ENCODE measurements around the gene INTS11. TPM values are rescaled to one million over a fixed set of nuclear protein-coding genes. Genes with fewer than 3 reads are reported as not detected.

The INTS11 gene
- total and polyA plus RNA-seq, 12 donors, result 53.0 to 601 (median 88.8) TPM

DNA sequence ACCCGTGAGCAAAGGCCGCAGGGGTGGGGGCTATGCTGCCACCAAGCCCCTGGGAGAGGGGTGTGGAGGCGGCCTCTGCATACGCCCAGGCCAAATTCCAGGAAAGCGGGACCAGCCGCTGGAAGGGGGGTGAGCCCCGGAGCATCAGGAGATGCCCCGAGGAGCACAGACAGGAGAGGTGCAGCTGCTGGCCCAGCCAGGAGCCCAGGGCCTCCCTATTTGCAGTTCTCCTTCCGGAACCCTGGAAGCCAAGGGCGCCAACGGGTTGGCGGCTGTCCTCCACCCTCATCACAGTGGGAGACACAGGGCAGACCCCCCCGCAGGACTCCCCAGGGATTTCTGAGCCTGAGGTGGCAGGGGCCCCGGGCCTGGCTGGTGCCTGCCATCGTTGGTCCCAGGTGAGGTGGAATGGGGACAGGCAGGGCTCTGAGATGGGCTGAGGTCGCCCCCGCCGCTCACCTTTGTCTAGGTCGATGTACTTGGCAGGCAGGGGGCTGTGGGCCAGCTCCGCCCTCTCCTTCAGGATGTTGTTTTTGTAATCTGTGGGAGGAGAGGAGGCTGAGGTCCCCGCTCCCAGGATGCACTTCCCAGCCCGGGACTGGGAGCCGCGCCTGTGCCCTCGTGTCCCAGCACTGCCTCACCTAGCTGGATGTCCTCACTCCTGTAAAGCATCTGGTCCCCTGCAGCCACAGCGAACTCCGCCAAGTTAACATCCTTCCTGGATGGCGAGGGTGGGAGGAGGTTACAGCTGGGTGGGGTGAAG lies 29.1 kb upstream of the INTS11 start:
- no peaks in the 10 kb centered on the region for H3K9me3 ChIP-seq (replicated peaks in 1 of 3)
- no peak for DNase-seq
- TF ChIP-seq POLR2A (IDR thresholded peaks at IDR 0.05), result no peak
- TF ChIP-seq, protein P1, sequence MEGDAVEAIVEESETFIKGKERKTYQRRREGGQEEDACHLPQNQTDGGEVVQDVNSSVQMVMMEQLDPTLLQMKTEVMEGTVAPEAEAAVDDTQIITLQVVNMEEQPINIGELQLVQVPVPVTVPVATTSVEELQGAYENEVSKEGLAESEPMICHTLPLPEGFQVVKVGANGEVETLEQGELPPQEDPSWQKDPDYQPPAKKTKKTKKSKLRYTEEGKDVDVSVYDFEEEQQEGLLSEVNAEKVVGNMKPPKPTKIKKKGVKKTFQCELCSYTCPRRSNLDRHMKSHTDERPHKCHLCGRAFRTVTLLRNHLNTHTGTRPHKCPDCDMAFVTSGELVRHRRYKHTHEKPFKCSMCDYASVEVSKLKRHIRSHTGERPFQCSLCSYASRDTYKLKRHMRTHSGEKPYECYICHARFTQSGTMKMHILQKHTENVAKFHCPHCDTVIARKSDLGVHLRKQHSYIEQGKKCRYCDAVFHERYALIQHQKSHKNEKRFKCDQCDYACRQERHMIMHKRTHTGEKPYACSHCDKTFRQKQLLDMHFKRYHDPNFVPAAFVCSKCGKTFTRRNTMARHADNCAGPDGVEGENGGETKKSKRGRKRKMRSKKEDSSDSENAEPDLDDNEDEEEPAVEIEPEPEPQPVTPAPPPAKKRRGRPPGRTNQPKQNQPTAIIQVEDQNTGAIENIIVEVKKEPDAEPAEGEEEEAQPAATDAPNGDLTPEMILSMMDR (IDR thresholded peaks at IDR 0.05), result no peak
- 23 to 39% (median 32%) methylated on average over 12 to 28 of the region's 28 CpGs for WGBS, 4 donors
- H3K4me1 ChIP-seq (replicated peaks in 1 of 2), result peaks cover 4 to 5% of the 10 kb centered on the region in 2 donors
- intact Hi-C loops (cut with DNase I), result no loop called here
- H3K36me3 ChIP-seq (replicated peaks in 1 of 2), result no peaks in the 10 kb centered on the region
- peak overlapping the region in 1 of 5 donors; percentile 45 for H3K27ac ChIP-seq
- no peak overlapping the region for H3K4me3 ChIP-seq
- peaks cover 20% of the 10 kb centered on the region for H3K27me3 ChIP-seq

DNA sequence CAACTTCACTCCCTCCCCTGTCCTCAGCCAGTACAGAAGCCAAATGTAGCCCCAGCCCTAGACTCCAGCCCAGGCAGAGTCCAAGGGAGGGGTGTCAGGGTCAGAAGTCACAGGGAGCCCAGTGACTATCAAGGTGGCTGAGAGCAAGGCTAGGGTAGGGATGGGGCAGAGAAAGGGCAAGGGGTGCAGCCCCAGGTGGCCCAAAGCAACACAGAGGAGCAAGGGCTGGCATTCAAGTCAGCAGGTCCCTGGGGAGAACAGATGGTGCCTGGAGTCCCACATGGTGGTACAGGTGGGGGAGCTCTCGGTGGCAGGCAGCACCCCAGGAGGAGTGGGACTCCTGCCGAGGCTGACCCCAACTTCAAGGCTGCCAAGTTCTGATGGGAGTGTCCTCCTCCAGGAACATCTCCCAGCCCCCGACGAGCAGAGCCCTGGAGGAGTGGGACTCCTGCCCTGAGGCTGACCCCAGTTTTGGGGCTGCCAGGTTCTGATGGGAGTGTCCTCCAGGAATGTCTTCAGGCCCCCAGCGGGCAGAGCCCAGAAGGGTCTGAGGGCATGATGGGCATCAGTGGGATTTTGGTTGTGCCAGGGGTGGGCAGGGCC lies 28.4 kb upstream of the INTS11 start:
- intact Hi-C loops (cut with DNase I), result no loop called here
- Histone ChIP-seq H3K36me3 (replicated peaks in 1 of 2) (no peaks in the 10 kb centered on the region), H3K27ac (peak overlapping the region in 1 of 5 donors; percentile 45), H3K4me1 (replicated peaks in 1 of 2) (peaks cover 8 to 10% of the 10 kb centered on the region in 2 donors), H3K27me3 (peaks cover 20% of the 10 kb centered on the region), H3K4me3 (no peak overlapping the region), H3K9me3 (replicated peaks in 1 of 3) (no peaks in the 10 kb centered on the region)
- 26 to 31% (median 30%) methylated on average over 3 to 5 of the region's 5 CpGs; no CpG with 5 or more reads in 1 of the 4 donors for WGBS, 4 donors
- no peak for DNase-seq
- TF ChIP-seq, protein P1 (IDR thresholded peaks at IDR 0.05), result no peak
- TF ChIP-seq POLR2A (IDR thresholded peaks at IDR 0.05), result no peak

DNA sequence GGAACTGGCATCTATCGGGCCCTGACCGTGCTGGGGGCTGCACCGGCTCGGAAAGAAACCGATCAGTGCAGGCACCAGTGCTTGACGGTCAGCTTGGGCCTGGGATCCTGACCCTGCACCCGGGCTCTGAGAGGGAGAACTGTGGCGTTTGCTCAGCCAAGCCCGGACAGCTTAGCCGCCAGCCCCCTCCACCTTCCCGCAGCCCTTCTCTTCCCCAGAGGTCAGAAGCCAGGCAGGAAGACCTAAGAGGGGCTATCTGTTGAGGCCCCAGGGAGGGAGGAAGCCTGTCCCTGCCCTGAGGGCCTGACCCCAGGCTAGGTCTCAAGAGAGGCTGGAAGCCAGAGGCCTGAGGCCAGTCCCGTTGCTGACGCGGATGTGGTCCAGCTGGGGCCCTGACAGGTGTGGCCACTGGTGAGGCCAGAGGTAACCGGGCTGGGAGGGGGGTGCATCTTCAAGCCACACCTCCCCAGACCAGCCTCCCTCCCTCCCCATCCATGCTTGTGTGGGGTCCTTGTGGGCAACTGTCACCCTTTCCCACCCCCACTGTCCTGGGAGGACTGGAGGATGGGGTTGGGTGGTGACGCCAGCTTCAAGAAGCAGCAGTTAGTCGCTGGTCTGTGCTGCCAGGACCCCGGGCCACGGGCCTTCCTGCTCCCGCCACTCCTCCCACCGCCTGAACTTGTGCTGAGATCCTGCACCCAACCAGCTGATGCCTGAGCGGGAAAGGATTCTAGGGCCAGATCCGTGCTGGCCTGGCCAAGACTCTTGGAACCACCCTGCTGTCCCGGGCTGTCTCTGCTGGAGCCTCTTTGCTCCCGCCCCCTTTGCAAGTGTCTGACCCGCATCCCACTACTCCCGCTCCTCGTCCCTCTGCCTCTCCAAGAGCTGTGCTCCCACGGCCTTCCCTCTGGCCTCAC lies 27.3 kb upstream of the INTS11 start:
- H3K27ac ChIP-seq, result peak overlapping the region in 2 of 5 donors; percentile 35 to 45
- TF ChIP-seq, protein P1 (IDR thresholded peaks at IDR 0.05), result no peak
- TF ChIP-seq POLR2A (IDR thresholded peaks at IDR 0.05), result no peak
- intact Hi-C loops (cut with DNase I), result no loop called here
- no peak overlapping the region for H3K4me3 ChIP-seq
- H3K4me1 ChIP-seq (replicated peaks in 1 of 2), result peaks cover 19 to 20% of the 10 kb centered on the region in 2 donors
- peaks cover 20% of the 10 kb centered on the region for H3K27me3 ChIP-seq
- 64 to 71% (median 66%) methylated on average over 12 to 29 of the region's 29 CpGs for WGBS, 4 donors
- DNase-seq, result no peak
- H3K36me3 ChIP-seq (replicated peaks in 1 of 2), result no peaks in the 10 kb centered on the region
- no peaks in the 10 kb centered on the region for H3K9me3 ChIP-seq (replicated peaks in 1 of 3)
